GM13977 (cell line): ENCODE measurements around the gene OLFM1.

Source experiments
- DNase-seq: peaks from one replicate; pipeline ENCODE4 v3.0.0; 2012; ENCODE audit warnings: low spot score
- in situ Hi-C: fragments of 300-500 bp; cut with MboI; formaldehyde crosslinking; loops from one replicate; pipeline ENCODE4 v1.12.0; 2022; ENCODE audit warnings: low sequenced_read_pairs, low pct_unique_long_range_greater_than_20kb, mixed read lengths, inconsistent platforms; ENCODE audit not compliant: unreplicated experiment
- TF ChIP-seq, protein P1 (sequence below): IDR thresholded peaks from 2 replicates; pipeline ENCODE4 v1.5.1; 2012; ENCODE audit warnings: mild to moderate bottlenecking, control low read depth; ENCODE audit not compliant: insufficient read depth; ENCODE audit errors: extremely low read depth, missing control alignments

Gene OLFM1

DNA sequence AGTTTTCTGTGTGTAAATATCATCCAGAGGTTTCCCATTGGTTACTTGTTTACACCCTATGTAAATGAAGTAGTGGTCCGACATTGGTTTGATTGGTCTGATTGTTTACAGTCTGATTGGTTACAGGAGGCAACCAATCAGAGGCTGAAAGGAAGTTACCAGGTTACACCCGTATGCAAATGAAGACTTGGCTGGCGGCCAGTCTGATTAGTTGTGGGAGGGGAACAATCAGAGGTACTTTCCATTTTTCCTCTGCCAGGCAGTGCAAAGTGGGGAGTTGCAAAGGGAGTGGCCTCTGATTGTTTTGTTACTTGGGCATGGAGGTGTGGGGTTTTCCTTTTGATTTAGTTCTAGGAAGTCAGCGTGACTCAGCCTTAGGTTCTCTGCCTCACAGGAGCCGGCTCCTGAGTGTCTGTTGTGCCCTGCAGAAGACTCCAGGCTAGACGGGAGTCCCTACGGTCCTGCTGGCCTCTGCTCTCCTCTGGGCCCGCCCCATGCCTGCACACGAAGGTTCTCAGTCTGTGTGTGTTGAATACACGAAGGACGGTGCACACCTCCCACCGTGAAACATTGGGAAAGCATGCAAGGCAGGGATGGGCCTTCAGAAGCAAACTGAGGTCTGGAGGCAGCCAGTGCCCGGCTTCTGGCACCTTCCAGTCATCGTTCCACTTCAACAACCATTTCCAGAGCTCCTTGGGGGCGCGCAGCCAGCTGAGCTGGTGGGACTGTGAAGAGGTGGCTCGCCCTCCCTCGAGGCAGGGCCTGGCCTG is 42.9 kb downstream of the OLFM1 start:
- in situ Hi-C loops = no loop called here
- DNase-seq = no peak
- TF ChIP-seq, protein P1, sequence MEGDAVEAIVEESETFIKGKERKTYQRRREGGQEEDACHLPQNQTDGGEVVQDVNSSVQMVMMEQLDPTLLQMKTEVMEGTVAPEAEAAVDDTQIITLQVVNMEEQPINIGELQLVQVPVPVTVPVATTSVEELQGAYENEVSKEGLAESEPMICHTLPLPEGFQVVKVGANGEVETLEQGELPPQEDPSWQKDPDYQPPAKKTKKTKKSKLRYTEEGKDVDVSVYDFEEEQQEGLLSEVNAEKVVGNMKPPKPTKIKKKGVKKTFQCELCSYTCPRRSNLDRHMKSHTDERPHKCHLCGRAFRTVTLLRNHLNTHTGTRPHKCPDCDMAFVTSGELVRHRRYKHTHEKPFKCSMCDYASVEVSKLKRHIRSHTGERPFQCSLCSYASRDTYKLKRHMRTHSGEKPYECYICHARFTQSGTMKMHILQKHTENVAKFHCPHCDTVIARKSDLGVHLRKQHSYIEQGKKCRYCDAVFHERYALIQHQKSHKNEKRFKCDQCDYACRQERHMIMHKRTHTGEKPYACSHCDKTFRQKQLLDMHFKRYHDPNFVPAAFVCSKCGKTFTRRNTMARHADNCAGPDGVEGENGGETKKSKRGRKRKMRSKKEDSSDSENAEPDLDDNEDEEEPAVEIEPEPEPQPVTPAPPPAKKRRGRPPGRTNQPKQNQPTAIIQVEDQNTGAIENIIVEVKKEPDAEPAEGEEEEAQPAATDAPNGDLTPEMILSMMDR = no peak

DNA sequence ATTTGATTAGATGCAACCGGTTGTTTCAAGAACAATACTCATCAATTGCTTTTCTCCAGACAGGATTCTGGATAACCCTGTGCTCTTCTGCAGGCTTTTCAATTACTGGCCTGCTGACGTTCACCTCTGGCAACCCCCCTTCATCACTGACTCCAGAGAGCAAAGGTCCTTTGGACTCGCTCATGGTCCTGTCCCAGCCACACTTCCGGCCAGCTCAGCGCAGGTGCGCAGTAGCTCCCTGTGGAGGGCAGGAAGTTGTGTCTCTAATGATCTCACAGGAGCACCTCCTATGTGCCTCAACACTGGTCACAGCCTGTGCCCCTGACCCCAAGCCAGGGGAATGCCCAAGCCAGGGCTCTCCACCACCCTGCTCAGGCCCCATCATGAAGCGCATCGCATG is 44.0 kb downstream of the OLFM1 start:
- no peak for DNase-seq
- in situ Hi-C loops = no loop called here
- TF ChIP-seq, protein P1 = no peak

DNA sequence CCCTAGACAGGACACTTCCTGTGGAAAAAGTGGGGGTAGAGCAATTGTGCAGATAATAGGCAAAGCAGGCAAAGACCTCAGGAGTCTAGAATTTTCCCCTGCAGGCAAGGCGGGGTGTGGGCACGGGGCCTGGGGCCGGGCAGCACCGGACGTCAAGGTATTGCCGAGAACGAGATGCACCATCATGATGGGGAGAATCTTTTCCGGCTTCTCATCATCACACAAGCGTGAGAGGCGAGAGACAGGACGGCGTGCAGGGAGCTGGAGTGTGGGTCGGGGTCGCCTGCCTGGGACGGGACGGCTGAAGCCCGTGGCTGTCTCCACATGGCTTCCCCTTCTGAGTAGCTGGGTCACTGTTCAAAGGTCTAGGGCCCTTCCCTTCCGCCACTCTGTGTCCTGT is 44.5 kb downstream of the OLFM1 start:
- TF ChIP-seq, protein P1 = no peak
- in situ Hi-C loops = no loop called here
- no peak for DNase-seq

DNA sequence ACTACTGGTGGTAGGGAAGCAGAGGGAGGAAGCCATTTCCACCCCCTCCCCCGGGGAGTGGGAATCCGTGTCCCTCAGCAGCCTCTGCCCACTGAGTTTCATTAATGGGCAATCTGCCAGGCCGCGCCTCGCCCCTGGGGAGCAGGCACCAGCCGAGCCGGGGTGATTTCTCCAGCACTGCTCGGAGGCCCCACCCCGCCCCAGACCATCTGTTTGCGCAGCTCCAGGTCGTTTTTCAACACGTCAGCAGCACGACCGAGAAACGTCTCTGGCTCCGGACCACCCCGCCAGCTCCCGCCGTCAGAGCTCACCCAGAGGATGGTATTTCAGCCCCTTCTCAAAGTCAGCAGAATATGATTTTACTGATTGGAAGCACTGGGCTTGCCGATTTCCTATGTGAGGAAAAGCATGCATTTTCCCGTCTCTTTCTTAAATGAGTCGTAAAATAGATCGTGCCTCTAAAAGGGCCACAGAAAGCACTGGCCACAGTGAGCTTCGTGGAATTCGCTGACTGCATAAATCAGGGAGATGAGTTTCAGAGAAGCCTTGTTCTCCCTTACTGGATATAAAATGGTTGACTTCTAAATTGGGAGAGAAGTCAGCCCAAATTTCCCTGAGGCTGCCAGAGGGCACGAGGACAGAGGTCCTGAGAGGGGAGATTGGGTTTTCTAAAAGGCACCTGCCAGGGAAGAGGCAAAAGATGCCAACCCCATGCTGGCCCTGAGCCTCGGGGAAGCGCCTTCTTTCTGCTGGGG is 47.0 kb downstream of the OLFM1 start:
- no peak for DNase-seq
- TF ChIP-seq, protein P1 = no peak
- in situ Hi-C loops = no loop called here

DNA sequence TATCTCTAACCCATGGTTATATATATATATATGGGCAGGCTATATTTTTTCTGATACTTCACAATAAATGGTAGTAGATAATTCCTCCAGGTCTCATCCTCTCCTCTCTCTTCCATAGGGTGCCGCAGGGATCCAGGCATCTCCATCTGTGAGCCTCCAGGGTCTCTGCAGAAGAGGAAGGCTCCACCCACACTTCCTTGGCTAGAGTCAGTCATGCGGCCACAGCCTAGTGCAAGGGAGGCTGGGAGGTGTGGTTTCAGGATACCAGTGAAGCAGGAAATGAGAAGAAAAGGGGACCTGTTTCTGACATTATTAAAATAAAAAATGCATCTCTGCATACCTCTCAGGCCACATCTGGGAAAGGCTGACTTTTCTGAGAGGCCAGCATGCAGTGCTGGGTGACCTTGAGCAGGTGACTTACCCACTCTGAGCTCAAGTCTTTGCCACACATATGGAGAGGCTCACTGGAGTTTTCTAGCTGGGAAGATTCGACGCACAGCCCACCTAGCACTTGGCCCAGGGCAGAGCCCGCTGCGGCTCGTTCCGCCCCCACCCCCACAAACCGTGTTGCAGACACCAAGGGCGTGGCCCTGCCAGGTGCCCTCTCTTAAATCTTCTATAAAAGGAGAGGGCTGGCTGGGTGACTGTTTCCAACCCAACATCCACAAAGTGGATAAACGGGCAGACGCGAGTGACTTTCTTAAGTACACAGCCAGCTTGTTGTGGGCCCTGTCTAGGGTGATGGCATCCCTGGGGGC is 47.9 kb downstream of the OLFM1 start:
- in situ Hi-C loops = no loop called here
- TF ChIP-seq, protein P1 = no peak
- DNase-seq = no peak

DNA sequence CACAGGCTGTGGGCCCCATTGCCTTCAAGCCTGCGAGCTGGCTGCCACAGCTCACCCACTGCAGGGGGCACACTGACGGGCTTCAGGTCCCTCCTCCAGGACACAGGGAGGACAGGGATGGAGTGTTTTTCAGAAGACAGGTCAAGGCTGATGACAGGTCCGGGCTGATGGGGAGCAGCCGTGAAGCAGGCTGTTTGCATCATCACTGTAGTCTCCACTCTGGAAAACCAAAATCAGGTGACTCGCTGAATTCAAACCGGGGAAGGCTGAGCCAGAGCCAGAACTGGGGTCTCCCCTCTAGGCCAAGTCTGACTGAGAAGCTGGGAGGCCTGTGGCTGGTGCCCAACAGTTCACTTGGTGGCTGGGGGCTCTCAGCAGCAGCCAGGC is 48.5 kb downstream of the OLFM1 start:
- in situ Hi-C loops = no loop called here
- DNase-seq = no peak

More for the DNA sequence above, 48.5 kb downstream of the OLFM1 start:
- TF ChIP-seq, protein P1 = no peak
